Neural crest cell (in vitro differentiated cells): ENCODE measurements around the gene COL15A1. TPM values are rescaled to one million over a fixed set of nuclear protein-coding genes. Genes with fewer than 3 reads are reported as not detected.
"Not testable (repeated sequence)": the region's sequence is repeated elsewhere in the genome, so short reads cannot be mapped to it uniquely, and the experiment has no call there.

ENCODE experiments used
- DNase-seq: peaks from one replicate; pipeline ENCODE4 v3.0.0; 2021; ENCODE audit warnings: low read depth, mixed read lengths, low spot score
- H3K27ac Mint-ChIP-seq: one replicate; pipeline ENCODE4 v1.8.0; 2021; ENCODE audit warnings: mild to moderate bottlenecking, mixed read lengths; ENCODE audit not compliant: unreplicated experiment
- H3K27me3 Mint-ChIP-seq: 2 replicates; pipeline ENCODE4 v1.8.0; 2021; ENCODE audit warnings: low read depth, mild to moderate bottlenecking, mixed read lengths
- H3K36me3 Mint-ChIP-seq: 2 replicates; pipeline ENCODE4 v1.8.0; 2021; ENCODE audit warnings: low read depth, mild to moderate bottlenecking, mixed read lengths
- H3K4me1 Mint-ChIP-seq: 2 replicates; pipeline ENCODE4 v1.8.0; 2021; ENCODE audit warnings: mixed read lengths
- H3K4me3 Mint-ChIP-seq: one replicate; pipeline ENCODE4 v1.8.0; 2021; ENCODE audit warnings: mild to moderate bottlenecking, mixed read lengths
- H3K9me3 Mint-ChIP-seq: 2 replicates; pipeline ENCODE4 v1.8.0; 2021; ENCODE audit warnings: mixed read lengths
- CTCF ChIP-seq: fragments of 200-600 bp; sonication (generic); conservative IDR thresholded peaks from 2 replicates; pipeline ENCODE4 v1.5.0; 2021; ENCODE audit warnings: antibody characterized with exemption, mild to moderate bottlenecking
- total RNA-seq: library from RNA; stranded (reverse); gene quantifications from 2 replicates; pipeline ENCODE4 v1.2.1, GENCODE V29; 2021

Gene COL15A1
- total RNA-seq, 1 donor from 2014 or later, result 0.33 TPM

DNA sequence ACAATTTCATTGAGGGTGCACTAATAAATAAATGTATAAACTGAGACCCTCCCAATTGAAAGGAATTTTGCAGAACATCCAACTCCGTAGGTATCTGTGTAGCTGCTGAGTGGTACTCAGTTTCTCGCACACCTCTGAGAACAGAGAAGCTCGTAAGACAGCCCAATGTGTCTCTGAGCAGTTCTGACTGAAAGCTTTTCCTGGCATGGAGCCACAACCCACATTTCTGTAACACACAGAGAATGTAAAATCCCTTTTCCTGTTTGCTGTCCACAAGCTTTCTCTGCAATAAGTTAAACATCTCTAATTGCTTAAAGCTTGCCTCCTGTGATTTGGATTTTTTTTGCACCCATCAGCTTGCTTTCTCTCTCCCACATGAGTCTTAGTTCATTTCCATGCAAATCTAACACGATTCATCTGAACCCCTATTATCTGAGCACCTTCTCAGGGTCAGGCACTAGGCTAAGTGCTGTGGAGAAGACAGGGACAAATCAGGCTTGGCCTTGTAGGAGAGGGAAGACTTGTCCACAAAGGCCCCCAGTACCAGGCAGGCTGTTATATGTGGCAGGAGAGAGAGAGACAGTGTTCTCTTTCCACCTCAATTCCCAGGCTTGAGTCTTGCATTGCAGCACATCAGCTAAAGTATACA is 44.2 kb upstream of the COL15A1 start:
- Mint-ChIP-seq H3K27ac (no peak overlapping the region), H3K36me3 (no peaks in the 10 kb centered on the region), H3K9me3 (peaks cover 4% of the 10 kb centered on the region), H3K4me3 (no peak overlapping the region), H3K27me3 (peaks cover 3% of the 10 kb centered on the region), H3K4me1 (no peaks in the 10 kb centered on the region)
- no peak for TF ChIP-seq CTCF
- no peak for DNase-seq

DNA sequence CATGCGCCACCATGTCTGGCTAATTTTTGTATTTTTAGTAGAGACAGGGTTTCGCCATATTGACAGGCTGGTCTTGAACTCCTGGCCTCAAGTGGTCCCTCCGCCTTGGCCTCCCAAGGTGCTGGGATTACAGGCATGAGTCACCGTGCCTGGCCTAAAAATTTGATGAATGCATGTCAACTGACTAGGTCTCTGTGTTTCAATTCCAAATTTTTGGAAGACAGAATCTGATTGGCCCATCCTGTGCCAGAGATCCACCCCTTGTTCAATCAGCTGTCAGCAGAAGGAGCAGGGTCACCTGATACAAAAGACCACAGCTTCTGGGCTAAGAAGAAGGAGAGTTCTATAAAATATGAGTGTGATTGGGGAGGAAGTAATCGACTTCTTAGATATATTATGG is 43.5 kb upstream of the COL15A1 start:
- no peaks in the 10 kb centered on the region for H3K4me1 Mint-ChIP-seq
- H3K4me3 Mint-ChIP-seq, result no peak overlapping the region
- H3K36me3 Mint-ChIP-seq, result no peaks in the 10 kb centered on the region
- peaks cover 4% of the 10 kb centered on the region for H3K9me3 Mint-ChIP-seq
- DNase-seq, result no peak
- peaks cover 3% of the 10 kb centered on the region for H3K27me3 Mint-ChIP-seq
- no peak overlapping the region for H3K27ac Mint-ChIP-seq
- TF ChIP-seq CTCF, result no peak

- Mint-ChIP-seq H3K36me3 (no peaks in the 10 kb centered on the region), H3K27me3 (peaks cover 3% of the 10 kb centered on the region), H3K4me3 (no peak overlapping the region), H3K9me3 (peaks cover 4% of the 10 kb centered on the region), H3K4me1 (no peaks in the 10 kb centered on the region), H3K27ac (no peak overlapping the region)
- DNase-seq, result no peak
- no peak for TF ChIP-seq CTCF
Measured at GRCh38 chr9:98900725-98901124, 43.0 kb upstream of the COL15A1 start.

GRCh38 chr9:98901843-98902242 is 41.9 kb upstream of the COL15A1 start:
- not testable (repeated sequence) for H3K27me3 Mint-ChIP-seq, H3K36me3 Mint-ChIP-seq, H3K4me1 Mint-ChIP-seq, H3K4me3 Mint-ChIP-seq, DNase-seq, H3K27ac Mint-ChIP-seq, H3K9me3 Mint-ChIP-seq

DNA sequence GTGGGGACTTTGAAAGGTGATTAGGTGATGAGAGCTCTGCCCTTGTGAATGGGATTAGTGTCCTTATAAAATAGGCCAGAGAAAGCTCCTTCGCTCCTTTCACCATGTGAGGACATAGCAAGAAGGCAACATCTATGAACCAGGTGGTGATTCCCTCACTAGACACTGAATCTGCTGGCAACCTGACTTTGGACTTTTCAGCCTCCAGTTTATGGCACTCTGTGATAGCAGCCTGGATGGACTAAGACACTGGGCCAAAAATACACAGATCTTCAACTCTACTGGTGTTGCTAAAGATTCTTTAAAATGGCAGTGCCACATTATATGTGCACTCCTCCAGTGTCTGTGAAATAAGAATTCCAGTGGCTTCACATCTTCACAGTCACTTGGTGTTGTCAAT is 41.2 kb upstream of the COL15A1 start:
- no peaks in the 10 kb centered on the region for H3K36me3 Mint-ChIP-seq
- H3K27me3 Mint-ChIP-seq, result peaks cover 3% of the 10 kb centered on the region
- no peak overlapping the region for H3K4me3 Mint-ChIP-seq
- no peak for TF ChIP-seq CTCF
- no peak overlapping the region for H3K27ac Mint-ChIP-seq
- DNase-seq, result no peak
- H3K9me3 Mint-ChIP-seq, result no peaks in the 10 kb centered on the region
- no peaks in the 10 kb centered on the region for H3K4me1 Mint-ChIP-seq

GRCh38 chr9:98902925-98903324 is 40.8 kb upstream of the COL15A1 start:
- Mint-ChIP-seq H3K36me3 (no peaks in the 10 kb centered on the region), H3K4me3 (no peak overlapping the region), H3K27me3 (peaks cover 3% of the 10 kb centered on the region), H3K4me1 (no peaks in the 10 kb centered on the region), H3K27ac (no peak overlapping the region), H3K9me3 (no peaks in the 10 kb centered on the region)
- no peak for TF ChIP-seq CTCF
- DNase-seq, result no peak
